NCI-H1930 (cell line): ENCODE measurements around the gene RCBTB1.
"Not testable (repeated sequence)": the region's sequence is repeated elsewhere in the genome, so short reads cannot be mapped to it uniquely, and the experiment has no call there.

ENCODE experiments used
- DNase-seq, 2 experiments: peaks; one replicate each; lab custom pipeline; 2025; lab: John Stamatoyannopoulos, UW

The RCBTB1 gene

GRCh38 chr13:49516467-49516866, 68.9 kb downstream of the RCBTB1 start:
- no peak for DNase-seq

- no peak for DNase-seq
These were observed 72.8 kb downstream of the RCBTB1 start for GRCh38 chr13:49512578-49512977.

- DNase-seq = no peak
These were observed 81.4 kb downstream of the RCBTB1 start for GRCh38 chr13:49503951-49504350.

- no peak for DNase-seq
These were observed 82.4 kb downstream of the RCBTB1 start for GRCh38 chr13:49502954-49503353.

- DNase-seq = no peak
These were observed 85.3 kb downstream of the RCBTB1 start for GRCh38 chr13:49499889-49500660.

GRCh38 chr13:49498206-49498605, 87.2 kb downstream of the RCBTB1 start:
- DNase-seq = no peak

GRCh38 chr13:49497272-49497671, 88.1 kb downstream of the RCBTB1 start:
- no peak for DNase-seq

- DNase-seq = not testable (repeated sequence)
These were observed 88.5 kb downstream of the RCBTB1 start for GRCh38 chr13:49496837-49497236.

- DNase-seq = peak; percentile 49 to 56
These were observed 89.3 kb downstream of the RCBTB1 start, which contains the start of gene PHF11 for GRCh38 chr13:49495783-49496762. PHF11 (plus strand) TSS chr13:49495953; CDS start chr13:49496002, 49 bp downstream.

- DNase-seq = no peak
These were observed 90.7 kb downstream of the RCBTB1 start for GRCh38 chr13:49494645-49495044.

- no peak for DNase-seq
These were observed 96.8 kb downstream of the RCBTB1 start for GRCh38 chr13:49488563-49488962.
